GM12878 (cell line): ENCODE results near the gene FAM227A. TPM values are rescaled to one million over a fixed set of nuclear protein-coding genes. Genes with fewer than 3 reads are reported as not detected.

Experiments used
- ASH2L ChIP-seq: fragments of 300-600, 200-600 bp; sonication (generic); IDR thresholded peaks from 2 replicates; pipeline ENCODE4 v1.6.1; 2017; ENCODE audit warnings: low read depth, mild to moderate bottlenecking, borderline replicate concordance
- CHD2 ChIP-seq: IDR thresholded peaks from 2 replicates; pipeline ENCODE4 v1.6.1; 2011; ENCODE audit warnings: low read depth, low read length, improper control_type of control experiment, borderline replicate concordance
- ZBTB11 ChIP-seq: fragments of 450-650 bp; formaldehyde crosslinking; IDR thresholded peaks from 2 replicates; pipeline ENCODE4 v1.5.0; 2022; ENCODE audit warnings: mild to moderate bottlenecking, missing genetic modification characterization
- polyA plus RNA-seq, 11 experiments: library from polyadenylated mRNA; depleted of rRNA in 4 of 11; unstranded in 6 of 11; stranded (reverse) in 5 of 11; fragments of >200 nt; fragmentation: Nextera tagmentation in 4 of 11; fragmentation: Illumina TruSeq in 1 of 11; extraction: Ambion mirVana in 4 of 11; extraction: Trizol in 1 of 11; gene quantifications; 1 replicate in 1 of 11; 2 replicates in 10 of 11; pipeline versions ENCODE4 v1.2.1 to v1.2.3, GENCODE V29; 2011 to 2016; ENCODE audit warnings: inconsistent platforms in 2 of 11, missing spikeins in 2 of 11, low read depth in 1 of 11
- total RNA-seq, 4 experiments: library from RNA; depleted of rRNA in 3 of 4; stranded (reverse); fragments of >200 nt in 3 of 4; fragmentation: Illumina TruSeq in 1 of 4; extraction: Trizol in 1 of 4; gene quantifications; 2 replicates each; pipeline versions ENCODE4 v1.2.1 to v1.2.3, GENCODE V29; 2013 to 2021
- TF ChIP-seq, protein P1 (sequence below): fragments of 450-650 bp; IDR thresholded peaks from 2 replicates; pipeline ENCODE4 v1.6.1; 2018; ENCODE audit warnings: borderline replicate concordance, mild to moderate bottlenecking; ENCODE audit not compliant: partially characterized antibody
- TF ChIP-seq, protein P2 (sequence below): IDR thresholded peaks from 2 replicates; pipeline ENCODE4 v1.6.1; 2011; ENCODE audit warnings: mild to moderate bottlenecking, low read depth, low read length, moderate library complexity; ENCODE audit not compliant: insufficient replicate concordance

Gene FAM227A
- total and polyA plus RNA-seq, 10 of the 15 experiments (the other 5 are each of a cell fraction or from before 2014, with no cell fraction given), result 0.02 to 0.59 (median 0.25) TPM

- no peak for TF ChIP-seq CHD2
- no peak for TF ChIP-seq ZBTB11 (CRISPR knock-in tag)
- TF ChIP-seq, protein P1, sequence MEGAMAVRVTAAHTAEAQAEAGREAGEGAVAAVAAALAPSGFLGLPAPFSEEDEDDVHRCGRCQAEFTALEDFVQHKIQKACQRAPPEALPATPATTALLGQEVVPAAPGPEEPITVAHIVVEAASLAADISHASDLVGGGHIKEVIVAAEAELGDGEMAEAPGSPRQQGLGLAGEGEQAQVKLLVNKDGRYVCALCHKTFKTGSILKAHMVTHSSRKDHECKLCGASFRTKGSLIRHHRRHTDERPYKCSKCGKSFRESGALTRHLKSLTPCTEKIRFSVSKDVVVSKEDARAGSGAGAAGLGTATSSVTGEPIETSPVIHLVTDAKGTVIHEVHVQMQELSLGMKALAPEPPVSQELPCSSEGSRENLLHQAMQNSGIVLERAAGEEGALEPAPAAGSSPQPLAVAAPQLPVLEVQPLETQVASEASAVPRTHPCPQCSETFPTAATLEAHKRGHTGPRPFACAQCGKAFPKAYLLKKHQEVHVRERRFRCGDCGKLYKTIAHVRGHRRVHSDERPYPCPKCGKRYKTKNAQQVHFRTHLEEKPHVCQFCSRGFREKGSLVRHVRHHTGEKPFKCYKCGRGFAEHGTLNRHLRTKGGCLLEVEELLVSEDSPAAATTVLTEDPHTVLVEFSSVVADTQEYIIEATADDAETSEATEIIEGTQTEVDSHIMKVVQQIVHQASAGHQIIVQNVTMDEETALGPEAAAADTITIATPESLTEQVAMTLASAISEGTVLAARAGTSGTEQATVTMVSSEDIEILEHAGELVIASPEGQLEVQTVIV, result no peak
- no peak for TF ChIP-seq ASH2L
- TF ChIP-seq, protein P2, sequence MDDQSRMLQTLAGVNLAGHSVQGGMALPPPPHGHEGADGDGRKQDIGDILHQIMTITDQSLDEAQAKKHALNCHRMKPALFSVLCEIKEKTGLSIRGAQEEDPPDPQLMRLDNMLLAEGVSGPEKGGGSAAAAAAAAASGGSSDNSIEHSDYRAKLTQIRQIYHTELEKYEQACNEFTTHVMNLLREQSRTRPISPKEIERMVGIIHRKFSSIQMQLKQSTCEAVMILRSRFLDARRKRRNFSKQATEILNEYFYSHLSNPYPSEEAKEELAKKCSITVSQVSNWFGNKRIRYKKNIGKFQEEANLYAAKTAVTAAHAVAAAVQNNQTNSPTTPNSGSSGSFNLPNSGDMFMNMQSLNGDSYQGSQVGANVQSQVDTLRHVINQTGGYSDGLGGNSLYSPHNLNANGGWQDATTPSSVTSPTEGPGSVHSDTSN, result no peak
Measured at GRCh38 chr22:38566726-38567504, 89.3 kb downstream of the FAM227A start (continued).
